Breast epithelium (tissue), 4 donors: Measurements from ENCODE around the gene NDUFB2. TPM values are rescaled to one million over a fixed set of nuclear protein-coding genes. Genes with fewer than 3 reads are reported as not detected.
"Not testable (repeated sequence)": the region's sequence is repeated elsewhere in the genome, so short reads cannot be mapped to it uniquely, and the experiment has no call there.

ENCODE experiments used
- DNase-seq, 2 donors: peaks; one replicate each; pipeline ENCODE4 v3.0.0-alpha.2; 2019; ENCODE audit warnings: low spot score in 2 of 2
- H3K27ac ChIP-seq, 2 donors: fragments of 200-600 bp; sonication (generic) in 1 of 2; one replicate each; pipeline ENCODE4 v1.5.1; 2016 to 2019; ENCODE audit warnings: mild to moderate bottlenecking in 1 of 2
- H3K27me3 ChIP-seq, 2 donors: fragments of 200-600 bp; sonication (generic) in 1 of 2; one replicate each; pipeline versions ENCODE4 v1.5.1 to v1.6.0; 2017 to 2019; ENCODE audit warnings: control low read depth in 1 of 2, mild to moderate bottlenecking in 1 of 2
- H3K36me3 ChIP-seq: fragments of 200-600 bp; one replicate; pipeline ENCODE4 v1.5.1; 2019
- H3K4me1 ChIP-seq, 2 donors: fragments of 200-600 bp; sonication (generic); one replicate each; pipeline ENCODE4 v1.5.1; 2016 to 2019; ENCODE audit warnings: control low read depth in 1 of 2
- H3K4me3 ChIP-seq, 3 donors: fragments of 200-600 bp; sonication (generic); 1 replicate in 2 of 3; 2 replicates in 1 of 3; pipeline ENCODE4 v1.5.1; 2016 to 2019; ENCODE audit warnings: mild to moderate bottlenecking in 3 of 3, moderate library complexity in 2 of 3
- H3K9me3 ChIP-seq, 2 donors: fragments of 200-600 bp; sonication (generic) in 1 of 2; one replicate each; pipeline ENCODE4 v1.5.1; 2016 to 2019; ENCODE audit warnings: control low read depth in 1 of 2
- POLR2A ChIP-seq: fragments of 450-650 bp; IDR thresholded peaks from one replicate; pipeline ENCODE4 v1.6.1; 2016; ENCODE audit warnings: antibody characterized with exemption, mild to moderate bottlenecking, moderate library complexity
- POLR2AphosphoS5 ChIP-seq, 3 donors: sonication (generic); formaldehyde crosslinking; IDR thresholded peaks; one replicate each; pipeline ENCODE4 v1.6.1; 2017; ENCODE audit warnings: antibody characterized with exemption in 3 of 3
- intact Hi-C: fragments of 100-400 bp; cut with DNase I; formaldehyde crosslinking; loops from one replicate; pipeline ENCODE4 v1.15.1; 2023; ENCODE audit warnings: low total_unique reads
- total RNA-seq, 3 donors: library from RNA; depleted of rRNA; stranded (reverse); fragments of >200 nt; gene quantifications; one replicate each; pipeline ENCODE4 v1.1.0, GENCODE V29; 2016
- TF ChIP-seq, protein P1 (sequence below), 3 donors: fragments of 450-650 bp; IDR thresholded peaks; one replicate each; pipeline ENCODE4 v1.5.1; 2016 to 2017; ENCODE audit warnings: antibody characterized with exemption in 3 of 3, mild to moderate bottlenecking in 3 of 3, moderate library complexity in 3 of 3

The NDUFB2 gene
- total RNA-seq, 3 donors from 2014 or later, result 85.0 to 151 (median 149) TPM

DNA sequence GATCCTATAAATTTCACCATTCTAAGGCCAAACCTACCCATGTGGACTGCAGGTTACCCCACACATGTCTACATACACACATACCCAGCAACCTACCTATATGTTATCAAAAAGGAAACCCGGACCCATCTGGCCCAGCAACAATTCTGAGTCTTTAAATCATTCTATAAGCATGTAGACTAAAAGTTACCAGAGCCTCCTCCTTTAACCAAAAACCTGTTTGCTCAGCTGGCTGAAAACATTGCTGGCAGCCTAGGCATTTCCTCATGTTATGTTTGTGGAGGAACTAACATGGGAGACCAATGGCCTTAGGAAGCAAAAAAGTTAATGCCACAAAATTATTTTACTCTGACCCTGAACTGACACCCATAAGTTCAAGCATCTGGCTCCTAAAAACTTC is 29.0 kb upstream of the NDUFB2 start:
- TF ChIP-seq, protein P1, sequence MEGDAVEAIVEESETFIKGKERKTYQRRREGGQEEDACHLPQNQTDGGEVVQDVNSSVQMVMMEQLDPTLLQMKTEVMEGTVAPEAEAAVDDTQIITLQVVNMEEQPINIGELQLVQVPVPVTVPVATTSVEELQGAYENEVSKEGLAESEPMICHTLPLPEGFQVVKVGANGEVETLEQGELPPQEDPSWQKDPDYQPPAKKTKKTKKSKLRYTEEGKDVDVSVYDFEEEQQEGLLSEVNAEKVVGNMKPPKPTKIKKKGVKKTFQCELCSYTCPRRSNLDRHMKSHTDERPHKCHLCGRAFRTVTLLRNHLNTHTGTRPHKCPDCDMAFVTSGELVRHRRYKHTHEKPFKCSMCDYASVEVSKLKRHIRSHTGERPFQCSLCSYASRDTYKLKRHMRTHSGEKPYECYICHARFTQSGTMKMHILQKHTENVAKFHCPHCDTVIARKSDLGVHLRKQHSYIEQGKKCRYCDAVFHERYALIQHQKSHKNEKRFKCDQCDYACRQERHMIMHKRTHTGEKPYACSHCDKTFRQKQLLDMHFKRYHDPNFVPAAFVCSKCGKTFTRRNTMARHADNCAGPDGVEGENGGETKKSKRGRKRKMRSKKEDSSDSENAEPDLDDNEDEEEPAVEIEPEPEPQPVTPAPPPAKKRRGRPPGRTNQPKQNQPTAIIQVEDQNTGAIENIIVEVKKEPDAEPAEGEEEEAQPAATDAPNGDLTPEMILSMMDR (IDR thresholded peaks at IDR 0.05), result no peak
- TF ChIP-seq POLR2A, result no peak
- TF ChIP-seq POLR2AphosphoS5 (IDR thresholded peaks at IDR 0.05), result no peak
- DNase-seq, result peak in 1 of 2 donors; percentile 40
- Histone ChIP-seq H3K36me3 (no peaks in the 10 kb centered on the region), H3K27me3 (no peaks in the 10 kb centered on the region), H3K4me3 (no peak overlapping the region), H3K9me3 (no peaks in the 10 kb centered on the region), H3K27ac (peak overlapping the region; percentile 11 to 33), H3K4me1 (peaks cover 0 to 3% of the 10 kb centered on the region in 2 donors)
- intact Hi-C loops, result no loop called here

DNA sequence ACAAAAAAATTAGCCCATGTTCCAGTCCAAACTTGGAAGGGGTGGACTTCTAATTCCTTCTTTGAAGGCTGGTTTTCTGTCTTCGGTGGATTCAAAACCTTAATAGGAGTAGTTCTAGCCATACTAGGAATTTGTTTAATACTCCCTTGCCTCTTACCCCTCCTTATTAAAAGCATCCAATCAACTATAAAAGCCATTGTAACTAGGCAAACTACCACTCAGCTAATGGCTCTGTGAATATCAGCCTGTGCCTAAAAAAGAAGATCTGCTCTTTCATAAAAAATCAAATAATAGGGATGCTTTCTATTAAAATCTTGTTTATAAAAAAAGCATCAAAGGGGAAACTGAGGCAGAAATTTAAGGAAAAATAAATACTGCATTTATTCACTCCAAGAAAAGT is 27.9 kb upstream of the NDUFB2 start:
- intact Hi-C loops, result no loop called here
- no peak for TF ChIP-seq POLR2AphosphoS5 (IDR thresholded peaks at IDR 0.05)
- TF ChIP-seq, protein P1 (IDR thresholded peaks at IDR 0.05), result no peak
- TF ChIP-seq POLR2A, result no peak
- H3K27me3 ChIP-seq, result no peaks in the 10 kb centered on the region
- no peaks in the 10 kb centered on the region for H3K9me3 ChIP-seq
- H3K4me1 ChIP-seq, result peaks cover 0 to 3% of the 10 kb centered on the region in 2 donors
- no peak overlapping the region for H3K27ac ChIP-seq
- H3K4me3 ChIP-seq, result no peak overlapping the region
- H3K36me3 ChIP-seq, result no peaks in the 10 kb centered on the region
- DNase-seq, result no peak

DNA sequence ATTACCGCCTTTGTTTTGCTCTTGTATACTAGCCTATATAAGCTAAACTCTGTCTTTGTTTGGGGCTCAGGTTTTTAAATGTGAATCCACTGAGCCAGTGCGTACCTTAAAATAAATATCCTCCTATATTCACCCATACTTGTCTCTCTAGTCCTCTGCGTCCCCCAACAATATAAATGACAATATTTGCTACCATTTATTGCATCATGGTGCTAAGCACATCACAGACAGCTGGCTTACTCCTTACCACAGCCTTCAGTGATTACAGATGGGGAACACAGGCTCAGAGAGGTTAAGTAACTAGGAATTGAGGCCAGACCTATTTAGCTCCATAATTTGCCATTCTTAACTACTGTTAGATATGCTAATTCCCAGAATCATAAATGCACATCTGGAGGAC is 27.2 kb upstream of the NDUFB2 start:
- DNase-seq, result no peak
- no peak overlapping the region for H3K4me3 ChIP-seq
- TF ChIP-seq POLR2AphosphoS5 (IDR thresholded peaks at IDR 0.05) (no peak), POLR2A (no peak)
- TF ChIP-seq, protein P1 (IDR thresholded peaks at IDR 0.05), result no peak
- H3K27me3 ChIP-seq, result no peaks in the 10 kb centered on the region
- no peaks in the 10 kb centered on the region for H3K36me3 ChIP-seq
- H3K27ac ChIP-seq, result no peak overlapping the region
- H3K9me3 ChIP-seq, result no peaks in the 10 kb centered on the region
- H3K4me1 ChIP-seq, result peaks cover 2 to 3% of the 10 kb centered on the region in 2 donors
- intact Hi-C loops, result no loop called here

DNA sequence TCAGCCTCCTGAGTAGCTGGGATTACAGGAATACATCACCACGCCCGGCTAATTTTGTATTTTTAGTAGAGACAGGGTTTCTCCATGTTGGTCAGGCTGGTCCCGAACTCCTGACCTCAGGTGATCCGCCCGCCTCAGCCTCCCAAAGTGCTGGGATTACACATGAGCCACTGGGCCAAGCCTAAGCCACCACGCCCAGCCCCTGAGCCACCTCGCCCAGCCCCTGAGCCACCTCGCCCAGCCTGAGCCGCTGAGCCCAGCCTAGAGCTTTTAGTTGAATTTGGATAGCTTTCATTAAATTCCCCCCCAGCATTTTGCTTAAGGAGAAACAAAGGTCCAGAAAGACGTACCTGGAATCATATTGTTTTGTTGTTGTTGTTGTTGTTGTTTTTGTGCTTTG is 26.6 kb upstream of the NDUFB2 start:
- H3K27me3 ChIP-seq, intact Hi-C loops, H3K36me3 ChIP-seq, DNase-seq, H3K4me1 ChIP-seq, H3K4me3 ChIP-seq, H3K9me3 ChIP-seq, H3K27ac ChIP-seq: not testable (repeated sequence)

DNA sequence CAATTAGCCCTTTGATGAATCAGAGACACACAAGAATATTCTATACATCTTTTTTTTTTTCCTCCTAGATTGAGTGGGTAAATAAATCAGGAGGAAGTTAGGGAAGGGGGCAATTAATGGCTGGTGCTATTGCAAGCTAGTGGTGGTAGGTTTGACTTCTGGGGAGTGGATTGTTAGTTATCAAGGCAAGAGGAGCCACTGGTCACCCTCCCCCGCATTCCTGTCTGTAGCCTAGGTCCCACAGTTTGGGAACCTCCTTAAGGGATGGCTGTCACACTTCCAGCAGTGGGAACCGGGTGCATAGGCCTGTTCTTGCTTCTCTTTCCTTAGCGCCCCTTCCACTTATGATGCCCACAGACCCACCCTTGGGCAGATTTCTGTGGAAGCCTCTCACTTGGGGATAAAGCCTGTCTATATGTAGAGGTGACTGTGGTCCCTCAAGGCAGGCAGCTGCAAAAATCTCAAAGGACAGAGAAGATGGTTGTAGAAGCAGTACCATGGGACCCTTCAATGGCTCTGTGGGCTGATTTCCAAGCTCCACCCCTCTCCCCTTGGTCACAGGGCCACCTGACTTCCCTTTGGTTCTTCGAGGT is 26.1 kb upstream of the NDUFB2 start:
- no peak for DNase-seq
- H3K27me3 ChIP-seq, result no peaks in the 10 kb centered on the region
- no peaks in the 10 kb centered on the region for H3K36me3 ChIP-seq
- TF ChIP-seq POLR2A (no peak), POLR2AphosphoS5 (IDR thresholded peaks at IDR 0.05) (no peak)
- TF ChIP-seq, protein P1 (IDR thresholded peaks at IDR 0.05), result no peak
- no peak overlapping the region for H3K27ac ChIP-seq
- peaks cover 2 to 7% of the 10 kb centered on the region in 2 donors for H3K4me1 ChIP-seq
- intact Hi-C loops, result no loop called here
- no peak overlapping the region for H3K4me3 ChIP-seq
- H3K9me3 ChIP-seq, result no peaks in the 10 kb centered on the region

DNA sequence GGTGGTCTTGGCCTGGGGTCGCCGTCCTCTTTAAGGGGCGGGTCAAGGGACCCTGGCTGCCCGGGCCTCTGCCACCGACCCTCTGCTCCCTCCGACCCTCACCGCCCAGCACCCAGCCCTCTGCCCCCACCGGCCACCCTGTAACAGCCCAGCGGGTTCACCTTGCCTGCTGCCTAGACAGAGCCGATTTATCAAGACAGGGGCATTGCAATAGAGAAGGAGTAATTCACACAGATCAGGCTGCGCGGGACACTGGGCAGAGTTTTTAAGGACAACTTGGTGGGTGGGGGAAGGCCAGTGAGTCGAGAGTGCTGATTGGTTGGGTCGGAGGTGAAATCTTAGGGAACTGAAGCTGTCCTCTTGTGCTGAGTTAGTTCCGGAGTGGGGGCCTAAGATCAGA is 24.5 kb upstream of the NDUFB2 start:
- Histone ChIP-seq H3K27me3 (no peaks in the 10 kb centered on the region), H3K9me3 (no peaks in the 10 kb centered on the region), H3K4me3 (no peak overlapping the region), H3K27ac (no peak overlapping the region), H3K4me1 (peaks cover 2 to 7% of the 10 kb centered on the region in 2 donors), H3K36me3 (no peaks in the 10 kb centered on the region)
- intact Hi-C loops, result no loop called here
- TF ChIP-seq, protein P1 (IDR thresholded peaks at IDR 0.05), result no peak
- TF ChIP-seq POLR2AphosphoS5 (IDR thresholded peaks at IDR 0.05) (no peak), POLR2A (no peak)
- no peak for DNase-seq
